Omental fat pad (tissue), 4 donors: ENCODE measurements around the gene FLAD1. TPM values are rescaled to one million over a fixed set of nuclear protein-coding genes. Genes with fewer than 3 reads are reported as not detected.

Source experiments
- ATAC-seq: fragments of 150-250 bp; one replicate; pipeline ENCODE4 v1.9.1; 2016; ENCODE audit warnings: mild to moderate bottlenecking, moderate library complexity; ENCODE audit not compliant: low FRiP score
- DNase-seq: peaks from one replicate; pipeline ENCODE4 v3.0.0-alpha.2; 2019; ENCODE audit warnings: low spot score
- CTCF ChIP-seq, 3 donors: fragments of 450-650 bp; IDR thresholded peaks; one replicate each; pipeline ENCODE4 v1.5.1; 2016 to 2017; ENCODE audit warnings: antibody characterized with exemption in 3 of 3, mild to moderate bottlenecking in 3 of 3, moderate library complexity in 2 of 3
- total RNA-seq, 4 donors: library from RNA; depleted of rRNA; stranded (reverse); fragments of >200 nt; gene quantifications; one replicate each; pipeline ENCODE4 v1.1.0, GENCODE V29; 2016

Gene FLAD1
- total RNA-seq, 4 donors from 2014 or later = 26.8 to 43.8 (median 30.9) TPM

GRCh38 chr1:154970631-154971340, 12.4 kb upstream of the FLAD1 start, which contains the start of gene SHC1:
Gene SHC1 (minus strand): TSS chr1:154970747. CDS start chr1:154970526, 221 bp downstream.
- ATAC-seq = peak; percentile 61
- DNase-seq = peak; percentile 82
- TF ChIP-seq CTCF (IDR thresholded peaks at IDR 0.05) = no peak

- ATAC-seq = no peak
- DNase-seq = no peak
- TF ChIP-seq CTCF (IDR thresholded peaks at IDR 0.05) = no peak
Observed at GRCh38 chr1:154971341-154971998, 11.7 kb upstream of the FLAD1 start.

- no peak for ATAC-seq
- DNase-seq = no peak
- TF ChIP-seq CTCF (IDR thresholded peaks at IDR 0.05) = no peak
Observed at GRCh38 chr1:154972213-154972516, 11.0 kb upstream of the FLAD1 start.

GRCh38 chr1:154972517-154973343, 10.4 kb upstream of the FLAD1 start:
- ATAC-seq (peak; percentile 13), DNase-seq (no peak)
- TF ChIP-seq CTCF (IDR thresholded peaks at IDR 0.05) = no peak

- DNase-seq (peak; percentile 98), ATAC-seq (peak; percentile 33)
Observed at GRCh38 chr1:154973344-154974101, 9.6 kb upstream of the FLAD1 start.

More at GRCh38 chr1:154973344-154974101, 9.6 kb upstream of the FLAD1 start:
- no peak for TF ChIP-seq CTCF (IDR thresholded peaks at IDR 0.05)
